CD4-positive, alpha-beta T cell treated with Interleukin-21 for 1 hour (primary cell): ENCODE results near the gene DSTN.

Experiments
- DNase-seq: peaks from one replicate; pipeline ENCODE4 v3.0.0-alpha.2; 2020

The DSTN gene

GRCh38 chr20:17584689-17585088 lies 14.8 kb downstream of the DSTN start:
- DNase-seq = no peak

- DNase-seq = no peak
Measured at GRCh38 chr20:17586250-17586649, 16.4 kb downstream of the DSTN start.

GRCh38 chr20:17587148-17587547 lies 17.3 kb downstream of the DSTN start:
- DNase-seq = no peak

- no peak for DNase-seq
Measured at GRCh38 chr20:17587824-17588223, 17.9 kb downstream of the DSTN start.

GRCh38 chr20:17589161-17589834 lies 19.4 kb downstream of the DSTN start:
- DNase-seq = no peak

- no peak for DNase-seq
Measured at GRCh38 chr20:17590245-17590644, 20.4 kb downstream of the DSTN start.

GRCh38 chr20:17593902-17594301 lies 24.0 kb downstream of the DSTN start:
- DNase-seq = no peak

- DNase-seq = no peak
Measured at GRCh38 chr20:17594443-17594842, 24.6 kb downstream of the DSTN start.

- DNase-seq = no peak
Measured at GRCh38 chr20:17595856-17596255, 26.0 kb downstream of the DSTN start.

- DNase-seq = no peak
Measured at GRCh38 chr20:17598013-17598550, 28.2 kb downstream of the DSTN start.

GRCh38 chr20:17601957-17602356 lies 32.1 kb downstream of the DSTN start:
- no peak for DNase-seq

- DNase-seq = no peak
Measured at GRCh38 chr20:17602493-17602892, 32.6 kb downstream of the DSTN start.

GRCh38 chr20:17605131-17605660 lies 35.3 kb downstream of the DSTN start:
- DNase-seq = no peak

GRCh38 chr20:17606001-17606400 lies 36.1 kb downstream of the DSTN start:
- DNase-seq = no peak

- DNase-seq = no peak
Measured at GRCh38 chr20:17608701-17609497, 39.0 kb downstream of the DSTN start.

GRCh38 chr20:17609811-17610377 lies 40.0 kb downstream of the DSTN start:
- no peak for DNase-seq

GRCh38 chr20:17610566-17611289 lies 40.9 kb downstream of the DSTN start:
- DNase-seq = peak; percentile 75

- peak; percentile 20 for DNase-seq
Measured at GRCh38 chr20:17611290-17611539, 41.3 kb downstream of the DSTN start.

GRCh38 chr20:17611540-17612286 lies 41.8 kb downstream of the DSTN start:
- DNase-seq = no peak

GRCh38 chr20:17612287-17612991 lies 42.6 kb downstream of the DSTN start:
- peak; percentile 55 for DNase-seq

GRCh38 chr20:17612992-17613327 lies 43.1 kb downstream of the DSTN start:
- no peak for DNase-seq
